BJ (cell line): Measurements from ENCODE around the gene STAP2. TPM values are rescaled to one million over a fixed set of nuclear protein-coding genes. Genes with fewer than 3 reads are reported as not detected.

ENCODE experiments used
- CTCF ChIA-PET: fragments of 350-600 bp; formaldehyde crosslinking; extraction: SDS; loops from one replicate; lab custom pipeline; 2021; ENCODE audit warnings: antibody characterized with exemption, inconsistent platforms; lab: Yijun Ruan, JAX
- POLR2A ChIA-PET: fragments of 300-600 bp; sonication (Branson Sonifier 250); formaldehyde crosslinking; extraction: SDS; loops from one replicate; lab custom pipeline; 2021; ENCODE audit warnings: antibody characterized with exemption; lab: Charles Lee
- DNase-seq: peaks from one replicate; pipeline ENCODE4 v3.0.0-alpha.2; 2011; ENCODE audit warnings: low read depth
- H3K27me3 ChIP-seq: 2 replicates; pipeline ENCODE4 v1.6.0; 2011; ENCODE audit warnings: low read length; ENCODE audit not compliant: control insufficient read depth, insufficient read depth
- H3K36me3 ChIP-seq: 2 replicates; pipeline ENCODE4 v1.5.1; 2011; ENCODE audit warnings: low read length; ENCODE audit not compliant: control insufficient read depth, insufficient read depth
- H3K4me3 ChIP-seq: 2 replicates; pipeline ENCODE4 v1.5.1; 2011; ENCODE audit warnings: low read depth, mild to moderate bottlenecking, control low read depth, low read length
- CTCF ChIP-seq: IDR thresholded peaks from 2 replicates; pipeline ENCODE4 v1.5.1; 2011; ENCODE audit warnings: low read depth, mild to moderate bottlenecking, control low read depth, inconsistent platforms, low read length, moderate library complexity; ENCODE audit not compliant: insufficient read depth
- polyA plus RNA-seq: library from polyadenylated mRNA; depleted of rRNA; stranded (reverse); fragments of >200 nt; gene quantifications from 2 replicates; pipeline ENCODE4 v1.2.3, GENCODE V29; 2011

Gene STAP2
- polyA plus RNA-seq, 1 experiment: 7.8 TPM

DNA sequence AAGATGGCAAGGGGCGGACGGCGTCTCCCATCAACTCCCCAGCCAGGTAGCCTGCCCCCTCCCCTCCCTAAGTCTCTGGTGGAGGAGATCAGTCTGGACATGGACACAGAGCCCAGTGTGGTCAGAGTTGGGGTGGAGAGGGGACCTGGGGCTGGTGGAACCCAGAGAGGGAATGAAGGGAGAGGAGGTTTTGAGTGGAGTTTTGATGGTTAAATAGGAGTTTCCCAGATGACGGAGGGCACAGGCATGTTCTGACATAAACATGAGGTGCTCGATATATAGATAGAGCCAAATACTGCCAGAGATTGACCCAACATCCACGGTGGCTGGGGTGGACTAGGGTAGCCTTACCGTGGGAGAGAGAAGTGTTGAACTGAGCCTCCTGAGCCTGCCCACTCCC lies 20.2 kb downstream of the STAP2 start:
- no peak for TF ChIP-seq CTCF
- Histone ChIP-seq H3K4me3 (no peak overlapping the region), H3K36me3 (peaks cover 3% of the 10 kb centered on the region), H3K27me3 (no peaks in the 10 kb centered on the region)
- POLR2A ChIA-PET: no interaction called here
- CTCF ChIA-PET: interaction anchor here (0.5 kb wide), 1 partner anchor 35 kb away, joined by 3 read pairs; no protein-coding TSS in a partner anchor
- DNase-seq: no peak

DNA sequence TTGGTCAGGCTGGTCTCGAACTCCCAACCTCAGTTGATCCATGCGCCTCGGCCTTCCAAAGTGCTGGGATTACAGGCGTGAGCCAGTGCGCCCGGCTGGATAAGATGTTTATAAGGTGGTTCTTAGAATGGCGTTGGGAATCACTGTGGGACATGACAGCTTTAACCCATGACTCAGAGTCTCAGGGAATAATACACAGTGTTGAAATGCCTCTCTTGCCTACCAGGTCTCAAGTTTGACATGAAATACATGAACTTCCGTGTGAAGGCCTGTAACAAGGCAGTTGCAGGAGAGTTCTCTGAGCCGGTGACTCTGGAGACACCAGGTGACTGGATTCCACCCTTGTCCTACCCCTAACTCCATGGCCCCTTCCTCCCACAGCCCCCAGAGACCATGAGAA lies 21.7 kb downstream of the STAP2 start:
- Histone ChIP-seq H3K4me3 (no peak overlapping the region), H3K27me3 (no peaks in the 10 kb centered on the region), H3K36me3 (peaks cover 4% of the 10 kb centered on the region)
- POLR2A ChIA-PET: no interaction called here
- DNase-seq: no peak
- no peak for TF ChIP-seq CTCF
- CTCF ChIA-PET: no interaction called here

DNA sequence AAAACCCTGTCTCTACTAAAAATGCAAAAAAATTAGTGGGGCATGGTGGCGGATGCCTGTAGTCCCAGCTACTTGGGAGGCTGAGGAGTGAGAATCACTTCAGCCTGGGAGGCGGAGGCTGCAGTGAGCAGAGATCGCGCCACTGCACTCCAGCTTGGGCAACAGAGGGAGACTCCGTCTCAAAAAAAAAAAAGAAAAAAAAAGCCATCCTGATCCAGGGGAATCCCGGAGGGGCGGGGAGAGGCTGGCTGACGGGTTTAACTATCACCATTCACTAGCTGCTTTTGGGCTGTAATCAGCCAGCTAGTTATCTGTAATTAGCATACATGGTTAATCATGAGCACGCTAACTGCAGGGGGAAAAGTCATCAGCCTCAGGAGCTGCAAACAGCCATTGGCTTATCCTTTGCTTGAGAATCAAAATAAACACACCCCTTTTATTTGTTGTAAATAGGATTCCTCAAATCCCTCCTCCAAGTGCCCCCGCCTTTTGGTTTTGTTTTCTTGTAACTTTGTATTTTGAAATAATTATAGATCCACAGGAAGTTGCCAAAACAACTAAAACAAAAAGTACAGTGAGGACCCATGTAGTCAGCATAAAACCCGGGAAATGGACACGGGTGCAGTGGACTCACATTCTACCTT lies 24.7 kb downstream of the STAP2 start:
- H3K4me3 ChIP-seq: no peak overlapping the region
- no peak for TF ChIP-seq CTCF
- ChIA-PET POLR2A (no interaction called here), CTCF (interaction anchor here (0.6 kb wide), 1 partner anchor 211 kb away, joined by 3 read pairs; no protein-coding TSS in a partner anchor)
- H3K36me3 ChIP-seq: peaks cover 5% of the 10 kb centered on the region
- H3K27me3 ChIP-seq: no peaks in the 10 kb centered on the region
- no peak for DNase-seq

DNA sequence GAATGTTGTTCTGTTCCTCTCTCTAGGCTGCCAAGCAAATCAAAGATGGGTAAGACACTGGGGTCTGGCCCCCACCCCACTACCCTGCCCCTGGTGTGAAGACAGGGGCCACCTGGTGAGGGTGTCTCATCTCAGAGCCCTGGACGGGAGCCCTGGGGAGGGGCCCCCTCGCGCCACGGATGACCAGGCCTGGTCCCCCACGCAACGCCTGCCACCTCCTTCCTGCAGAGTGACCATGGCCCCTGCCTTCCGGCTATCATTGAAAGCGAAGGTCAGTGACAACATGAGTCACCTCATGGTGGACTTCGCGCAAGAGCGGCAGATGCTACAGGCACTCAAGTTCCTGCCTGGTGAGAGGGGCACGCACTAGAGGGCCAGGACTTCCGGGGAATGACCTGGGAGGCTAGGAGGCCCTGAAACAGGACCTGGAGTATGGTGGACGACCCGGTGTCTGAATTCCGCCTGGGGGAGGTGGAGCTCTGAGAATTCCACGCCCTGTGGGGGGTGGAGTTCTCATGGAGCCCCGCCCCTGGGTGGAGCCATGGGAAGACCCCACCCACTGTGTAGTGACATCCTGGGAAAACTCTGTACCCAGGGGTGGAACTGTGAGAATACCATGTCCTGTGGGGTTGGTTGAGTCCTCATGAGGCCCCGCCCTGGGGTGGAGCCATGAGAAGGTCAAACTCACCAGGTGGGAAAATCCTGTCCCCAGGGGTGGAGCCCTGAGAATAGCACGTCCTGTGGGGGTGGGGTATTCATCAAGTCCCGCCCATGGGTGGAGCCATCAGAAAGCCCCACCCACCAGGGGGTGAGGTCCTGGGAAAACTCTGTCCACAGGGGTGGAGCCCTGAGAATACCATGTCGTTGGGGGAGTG lies 28.1 kb downstream of the STAP2 start:
- POLR2A ChIA-PET: no interaction called here
- TF ChIP-seq CTCF: no peak
- H3K4me3 ChIP-seq: no peak overlapping the region
- CTCF ChIA-PET: no interaction called here
- H3K36me3 ChIP-seq: peaks cover 5% of the 10 kb centered on the region
- no peak for DNase-seq
- H3K27me3 ChIP-seq: no peaks in the 10 kb centered on the region

GRCh38 chr19:4305659-4306058 lies 33.0 kb downstream of the STAP2 start:
- TF ChIP-seq CTCF: no peak
- Histone ChIP-seq H3K4me3 (no peak overlapping the region), H3K36me3 (peaks cover 3% of the 10 kb centered on the region), H3K27me3 (no peaks in the 10 kb centered on the region)
- CTCF ChIA-PET: interaction anchor here (1.3 kb wide), 1 partner anchor 47 kb away, joined by 5 read pairs; no protein-coding TSS in a partner anchor
- DNase-seq: no peak
- POLR2A ChIA-PET: no interaction called here
